GF-D8 (cell line): ENCODE measurements around the gene ISLR2.

ENCODE experiments used
- DNase-seq: peaks from one replicate; lab custom pipeline; 2025; lab: John Stamatoyannopoulos, UW

Gene ISLR2

GRCh38 chr15:74178326-74179100 is 48.1 kb downstream of the ISLR2 start:
- no peak for DNase-seq

GRCh38 chr15:74179101-74179841 is 48.9 kb downstream of the ISLR2 start:
- DNase-seq, result no peak

- no peak for DNase-seq
These were observed 49.8 kb downstream of the ISLR2 start for GRCh38 chr15:74179983-74180880.

GRCh38 chr15:74180881-74181602 is 50.7 kb downstream of the ISLR2 start:
- no peak for DNase-seq

- no peak for DNase-seq
These were observed 51.7 kb downstream of the ISLR2 start for GRCh38 chr15:74182131-74182530.

GRCh38 chr15:74184582-74185091 is 54.3 kb downstream of the ISLR2 start:
- no peak for DNase-seq

GRCh38 chr15:74185710-74186348 is 55.4 kb downstream of the ISLR2 start:
- no peak for DNase-seq
